Hepatocyte (in vitro differentiated cells): ENCODE results near the gene SKAP1.

Experiments used
- EZH2 ChIP-seq: fragments of 200-600 bp; sonication (generic); IDR thresholded peaks from 2 replicates; pipeline ENCODE4 v1.6.1; 2016; ENCODE audit warnings: antibody characterized with exemption, mild to moderate bottlenecking, borderline replicate concordance
- TF ChIP-seq, protein P1 (sequence below): fragments of 200-600 bp; sonication (generic); IDR thresholded peaks from 2 replicates; pipeline ENCODE4 v1.5.1; 2016; ENCODE audit warnings: antibody characterized with exemption, mild to moderate bottlenecking; ENCODE audit not compliant: poor library complexity

DNA sequence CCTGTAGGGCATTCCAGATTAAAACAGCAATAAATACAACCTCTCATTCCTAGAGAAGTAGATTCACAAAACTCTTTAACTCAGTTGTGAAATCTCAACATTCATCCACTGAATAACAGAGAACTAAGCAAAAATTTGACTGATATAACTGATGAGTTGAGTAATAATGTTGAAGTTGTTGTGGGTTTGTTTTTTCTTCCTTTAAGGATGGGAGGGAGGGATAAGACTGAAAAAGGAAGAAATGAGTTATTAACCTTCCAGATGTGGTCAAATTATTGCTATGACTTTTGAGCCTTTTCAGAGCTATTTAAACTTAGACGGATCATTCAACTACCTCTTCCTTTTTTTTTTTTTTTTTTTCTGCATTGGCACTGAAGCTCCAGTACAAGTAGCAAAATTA is 38.6 kb downstream of the SKAP1 start:
- TF ChIP-seq, protein P1, sequence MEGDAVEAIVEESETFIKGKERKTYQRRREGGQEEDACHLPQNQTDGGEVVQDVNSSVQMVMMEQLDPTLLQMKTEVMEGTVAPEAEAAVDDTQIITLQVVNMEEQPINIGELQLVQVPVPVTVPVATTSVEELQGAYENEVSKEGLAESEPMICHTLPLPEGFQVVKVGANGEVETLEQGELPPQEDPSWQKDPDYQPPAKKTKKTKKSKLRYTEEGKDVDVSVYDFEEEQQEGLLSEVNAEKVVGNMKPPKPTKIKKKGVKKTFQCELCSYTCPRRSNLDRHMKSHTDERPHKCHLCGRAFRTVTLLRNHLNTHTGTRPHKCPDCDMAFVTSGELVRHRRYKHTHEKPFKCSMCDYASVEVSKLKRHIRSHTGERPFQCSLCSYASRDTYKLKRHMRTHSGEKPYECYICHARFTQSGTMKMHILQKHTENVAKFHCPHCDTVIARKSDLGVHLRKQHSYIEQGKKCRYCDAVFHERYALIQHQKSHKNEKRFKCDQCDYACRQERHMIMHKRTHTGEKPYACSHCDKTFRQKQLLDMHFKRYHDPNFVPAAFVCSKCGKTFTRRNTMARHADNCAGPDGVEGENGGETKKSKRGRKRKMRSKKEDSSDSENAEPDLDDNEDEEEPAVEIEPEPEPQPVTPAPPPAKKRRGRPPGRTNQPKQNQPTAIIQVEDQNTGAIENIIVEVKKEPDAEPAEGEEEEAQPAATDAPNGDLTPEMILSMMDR, result no peak
- TF ChIP-seq EZH2, result no peak
